HG03095 (cell line): Measurements from ENCODE around the gene SPATA24.

ENCODE experiments used
- ATAC-seq: cut with Tn5 transposase; IDR thresholded peaks from one replicate; pipeline ENCODE4 v1.9.1; 2021; ENCODE audit warnings: moderate library complexity; ENCODE audit not compliant: unreplicated experiment

SPATA24 gene

GRCh38 chr5:139383993-139384590 lies 19.8 kb downstream of the SPATA24 start:
- ATAC-seq: no peak

GRCh38 chr5:139383275-139383992 lies 20.5 kb downstream of the SPATA24 start, which contains the start of gene SLC23A1:
TSS of gene SLC23A1 (minus strand) at chr5:139383297. CDS start at chr5:139383253, 44 bp downstream.
- ATAC-seq: no peak

GRCh38 chr5:139382807-139383206 lies 21.1 kb downstream of the SPATA24 start:
- ATAC-seq: no peak

GRCh38 chr5:139381837-139382761 lies 21.8 kb downstream of the SPATA24 start:
- ATAC-seq: no peak

DNA sequence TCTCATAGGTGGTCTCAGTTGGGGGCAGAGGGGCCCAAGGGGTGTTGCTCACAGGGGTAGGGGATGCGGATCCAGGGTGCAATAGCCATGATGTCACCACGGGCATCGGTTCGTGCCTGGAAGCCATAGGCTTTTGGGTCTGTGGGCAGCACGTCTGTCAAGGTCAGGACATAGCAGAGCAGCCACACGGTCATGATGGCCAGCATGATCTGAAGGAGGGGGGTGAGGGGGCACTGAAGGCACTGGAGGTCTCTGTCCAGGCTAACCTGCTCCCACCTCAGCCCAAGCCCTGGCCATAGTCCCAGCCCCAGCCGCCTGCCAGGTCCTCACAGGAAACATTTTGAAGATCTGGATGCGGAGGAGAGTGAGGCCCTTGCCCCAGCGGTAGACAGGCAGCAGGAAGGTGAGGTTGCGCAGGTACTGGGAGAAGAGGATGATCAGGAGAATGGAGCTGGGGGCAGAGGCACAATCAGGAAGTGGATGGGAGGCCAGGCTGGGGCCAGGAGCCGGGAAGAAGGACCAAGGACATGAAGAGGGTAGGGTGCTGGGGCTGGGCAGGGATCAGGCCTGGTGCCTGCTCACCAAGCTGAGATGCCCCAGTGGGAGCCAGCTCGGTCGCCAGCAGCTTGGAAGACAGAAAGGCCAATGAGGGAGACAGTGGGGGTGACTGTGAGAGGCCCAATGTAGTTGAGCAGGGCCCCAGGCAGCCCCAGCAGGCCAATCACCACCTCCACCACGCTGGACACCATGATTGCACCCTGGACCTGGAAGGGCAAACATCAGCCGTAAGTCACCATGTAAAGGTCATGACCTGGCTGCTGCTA lies 24.1 kb downstream of the SPATA24 start:
- ATAC-seq: no peak

GRCh38 chr5:139378941-139379361 lies 24.9 kb downstream of the SPATA24 start:
- no peak for ATAC-seq

- no peak for ATAC-seq
These were observed 25.6 kb downstream of the SPATA24 start for GRCh38 chr5:139378101-139378825.

- no peak for ATAC-seq
These were observed 26.7 kb downstream of the SPATA24 start for GRCh38 chr5:139377226-139377625.

DNA sequence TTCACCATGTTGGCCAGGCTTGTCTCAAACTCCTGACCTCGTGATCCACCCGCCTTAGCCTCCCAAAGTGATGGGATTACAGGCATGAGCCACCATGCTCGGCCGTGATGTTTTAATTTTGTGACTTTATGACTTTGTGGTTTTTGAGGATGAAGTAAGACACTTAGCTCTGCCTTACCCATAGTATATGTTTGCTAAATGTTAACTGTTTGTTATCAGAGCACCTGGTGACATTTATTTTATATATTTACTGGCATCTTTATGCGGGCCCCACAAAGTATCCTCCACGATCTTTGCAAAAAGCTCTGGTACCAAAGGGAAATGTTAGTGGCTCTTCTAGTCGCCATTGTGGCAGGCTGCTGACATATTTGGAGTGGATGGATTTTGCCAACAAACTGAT lies 27.5 kb downstream of the SPATA24 start:
- no peak for ATAC-seq

- no peak for ATAC-seq
These were observed 29.0 kb downstream of the SPATA24 start for GRCh38 chr5:139374909-139375308.

DNA sequence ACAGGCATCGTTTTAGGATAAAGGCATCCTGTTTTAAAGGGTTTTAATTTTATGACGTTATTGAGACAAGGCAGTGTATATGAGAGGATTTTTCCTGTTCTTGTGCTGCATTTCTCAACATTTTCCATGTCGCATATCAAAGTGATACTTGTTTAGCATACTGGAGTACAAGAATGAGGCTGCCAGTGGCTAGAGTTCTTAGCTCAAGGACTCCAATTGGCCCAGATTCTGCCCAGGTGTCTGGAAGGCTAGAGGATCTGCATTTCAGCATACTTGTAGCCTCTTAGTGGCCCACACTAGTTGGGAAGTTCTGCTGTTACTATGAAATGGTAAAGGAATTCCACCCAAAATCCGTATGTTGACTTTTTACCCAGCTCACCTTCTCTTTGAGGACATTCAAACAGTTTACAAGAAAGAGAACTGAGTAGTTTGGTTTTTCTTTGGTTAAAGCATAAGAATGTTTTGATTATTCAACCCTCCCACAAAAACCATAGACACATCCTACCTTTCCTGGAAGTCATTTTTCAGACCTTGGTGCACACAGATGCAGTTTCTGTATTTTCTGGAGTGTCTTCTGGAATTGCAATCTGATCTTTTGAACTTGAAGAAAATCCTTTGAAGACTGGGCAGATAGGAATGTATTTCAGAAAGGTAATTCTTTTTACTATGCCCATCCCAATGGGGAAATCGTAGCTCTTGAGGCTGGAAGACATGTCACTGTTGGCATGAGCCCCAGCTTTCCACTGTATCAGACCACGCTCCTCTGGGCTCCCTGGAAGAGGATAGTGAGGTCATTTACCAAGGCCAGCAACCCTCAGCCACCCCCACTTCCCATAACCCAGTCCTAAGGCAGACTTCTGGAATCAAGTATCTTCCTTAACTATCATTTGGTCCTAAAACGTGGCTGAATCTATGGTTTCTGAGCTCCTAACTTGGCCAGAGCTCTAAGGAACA lies 32.1 kb downstream of the SPATA24 start:
- ATAC-seq: no peak

DNA sequence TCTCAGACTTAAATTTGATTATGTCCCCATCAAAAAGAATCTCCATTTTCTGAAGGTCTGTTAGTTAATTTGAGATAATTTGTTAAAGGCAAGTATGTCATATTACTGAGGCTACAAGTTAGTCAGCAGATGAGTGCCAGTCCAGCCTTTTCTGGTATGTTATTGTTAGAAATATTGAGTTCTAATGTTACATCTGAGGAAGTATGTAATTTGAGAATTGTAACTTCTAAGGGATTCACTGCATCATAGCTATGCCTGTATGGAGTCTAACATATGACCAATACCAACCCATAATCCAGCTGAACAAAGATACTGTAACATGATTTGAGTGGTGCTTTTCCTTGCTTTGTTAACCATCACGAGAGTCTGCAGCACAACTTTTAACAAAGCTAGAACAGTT lies 34.7 kb downstream of the SPATA24 start:
- no peak for ATAC-seq

GRCh38 chr5:139368613-139369012 lies 35.3 kb downstream of the SPATA24 start:
- ATAC-seq: no peak

GRCh38 chr5:139364466-139364865 lies 39.4 kb downstream of the SPATA24 start:
- no peak for ATAC-seq

DNA sequence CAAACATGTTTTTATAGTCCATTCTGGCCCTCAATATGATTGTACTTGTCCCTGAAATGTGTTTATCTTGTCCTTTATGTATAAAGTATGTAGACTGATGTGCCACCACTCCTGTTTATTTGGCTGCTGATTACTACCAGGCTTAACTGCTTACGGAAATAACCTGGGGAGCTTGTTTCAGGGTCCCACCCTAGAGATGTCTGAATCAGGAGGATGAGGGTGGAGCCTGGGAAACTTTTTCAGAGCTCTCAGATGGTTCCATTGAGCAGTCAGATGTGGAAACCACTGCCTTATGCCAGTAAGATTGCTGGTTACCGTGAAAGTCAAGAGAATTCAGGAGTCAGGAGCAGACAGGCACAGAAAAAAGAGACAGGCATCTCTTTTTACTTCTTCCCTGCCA lies 40.0 kb downstream of the SPATA24 start:
- ATAC-seq: no peak

DNA sequence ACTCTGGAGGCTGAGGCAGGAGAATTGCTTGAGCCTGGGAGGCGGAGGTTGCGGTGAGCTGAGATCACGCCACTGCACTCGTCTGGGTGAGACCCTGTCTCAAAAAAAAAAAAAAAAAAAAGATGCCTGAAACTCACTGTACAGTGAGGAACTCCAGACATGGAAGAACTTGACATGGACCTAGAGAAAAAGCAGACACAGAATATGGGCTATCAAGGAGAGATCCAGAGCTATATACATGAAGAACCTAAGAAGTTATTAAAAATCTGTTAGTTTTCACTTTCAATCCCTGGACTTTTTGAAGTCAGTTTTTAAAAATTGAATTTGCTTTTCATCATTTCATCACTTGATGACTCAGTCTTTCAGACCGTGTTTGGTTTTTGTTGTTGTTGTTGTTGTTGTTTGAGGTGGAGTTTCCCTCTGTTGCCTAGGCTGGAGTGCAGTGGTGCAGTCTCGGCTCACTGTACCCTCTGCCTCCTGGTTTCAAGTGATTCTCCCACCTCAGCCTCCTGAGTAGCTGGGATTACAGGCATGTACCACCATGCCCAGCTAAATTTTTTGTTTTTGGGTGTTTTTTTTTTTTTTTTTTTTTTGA lies 42.0 kb downstream of the SPATA24 start:
- ATAC-seq: no peak

- no peak for ATAC-seq
These were observed 43.5 kb downstream of the SPATA24 start for GRCh38 chr5:139360384-139360783.

- no peak for ATAC-seq
These were observed 45.8 kb downstream of the SPATA24 start for GRCh38 chr5:139358064-139358463.
